ENCODE results near the gene SLIT3.

Gene SLIT3

GRCh38 chr5:168796000-168796399 lies 504.9 kb downstream of the SLIT3 start:
- TF ChIP-seq GATA1 (IDR thresholded peaks at IDR 0.05; ENCODE audit: low read depth, low read length) (no peak), POLR2A (IDR thresholded peaks at IDR 0.05; ENCODE audit: low read length) (no peak)
- DNase-seq = no peak

- peak in 1 of 2 experiments; percentile 57 for DNase-seq
- TF ChIP-seq GATA1 (IDR thresholded peaks at IDR 0.05; ENCODE audit: low read depth, low read length) = no peak
- no peak for TF ChIP-seq POLR2A (IDR thresholded peaks at IDR 0.05; ENCODE audit: low read length)
Observed at GRCh38 chr5:168793841-168794837, 506.8 kb downstream of the SLIT3 start.

GRCh38 chr5:168792678-168793077 lies 508.3 kb downstream of the SLIT3 start:
- TF ChIP-seq GATA1 (IDR thresholded peaks at IDR 0.05; ENCODE audit: low read depth, low read length) (no peak), POLR2A (IDR thresholded peaks at IDR 0.05; ENCODE audit: low read length) (no peak)
- DNase-seq = no peak

GRCh38 chr5:168790671-168791250 lies 510.2 kb downstream of the SLIT3 start:
- DNase-seq = no peak

GRCh38 chr5:168790002-168790635 lies 510.8 kb downstream of the SLIT3 start:
- no peak for TF ChIP-seq POLR2A (IDR thresholded peaks at IDR 0.05; ENCODE audit: low read length)
- TF ChIP-seq GATA1 (IDR thresholded peaks at IDR 0.05; ENCODE audit: low read depth, low read length) = no peak
- no peak for DNase-seq

More at GRCh38 chr5:168790671-168791250, 510.2 kb downstream of the SLIT3 start:
- TF ChIP-seq GATA1 (IDR thresholded peaks at IDR 0.05; ENCODE audit: low read depth, low read length) = no peak
- TF ChIP-seq POLR2A (IDR thresholded peaks at IDR 0.05; ENCODE audit: low read length) = no peak

GRCh38 chr5:168788786-168789185 lies 512.2 kb downstream of the SLIT3 start:
- no peak for DNase-seq
- TF ChIP-seq GATA1 (IDR thresholded peaks at IDR 0.05; ENCODE audit: low read depth, low read length) = no peak
- TF ChIP-seq POLR2A (IDR thresholded peaks at IDR 0.05; ENCODE audit: low read length) = no peak

- TF ChIP-seq GATA1 (IDR thresholded peaks at IDR 0.05; ENCODE audit: low read depth, low read length) = no peak
- no peak for TF ChIP-seq POLR2A (IDR thresholded peaks at IDR 0.05; ENCODE audit: low read length)
- DNase-seq = no peak
Observed at GRCh38 chr5:168788107-168788506, 512.8 kb downstream of the SLIT3 start.

DNA sequence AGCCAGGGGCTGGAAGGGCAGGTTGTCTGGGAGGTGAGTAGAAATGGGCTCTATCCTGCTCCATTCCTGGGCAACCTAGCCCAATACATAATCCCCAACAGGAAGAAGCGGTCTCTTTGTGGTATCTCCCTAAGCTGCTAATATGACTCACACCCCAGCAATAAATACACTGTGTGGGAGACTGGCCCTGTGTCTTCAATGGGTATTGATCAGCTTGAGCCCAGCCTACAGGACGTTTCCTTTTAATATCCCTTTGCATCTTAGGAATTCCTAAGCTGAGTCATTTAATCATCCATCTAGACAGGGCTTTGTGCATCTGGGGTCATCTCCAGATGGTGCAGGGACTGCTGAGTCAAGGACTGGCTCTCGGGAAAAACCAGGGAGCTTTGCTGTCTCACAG lies 514.8 kb downstream of the SLIT3 start:
- TF ChIP-seq POLR2A (IDR thresholded peaks at IDR 0.05; ENCODE audit: low read length) (no peak), GATA1 (IDR thresholded peaks at IDR 0.05; ENCODE audit: low read depth, low read length) (no peak)
- no peak for DNase-seq

- DNase-seq = no peak
- no peak for TF ChIP-seq GATA1 (IDR thresholded peaks at IDR 0.05; ENCODE audit: low read depth, low read length)
Observed at GRCh38 chr5:168784454-168784853, 516.5 kb downstream of the SLIT3 start.

DNA sequence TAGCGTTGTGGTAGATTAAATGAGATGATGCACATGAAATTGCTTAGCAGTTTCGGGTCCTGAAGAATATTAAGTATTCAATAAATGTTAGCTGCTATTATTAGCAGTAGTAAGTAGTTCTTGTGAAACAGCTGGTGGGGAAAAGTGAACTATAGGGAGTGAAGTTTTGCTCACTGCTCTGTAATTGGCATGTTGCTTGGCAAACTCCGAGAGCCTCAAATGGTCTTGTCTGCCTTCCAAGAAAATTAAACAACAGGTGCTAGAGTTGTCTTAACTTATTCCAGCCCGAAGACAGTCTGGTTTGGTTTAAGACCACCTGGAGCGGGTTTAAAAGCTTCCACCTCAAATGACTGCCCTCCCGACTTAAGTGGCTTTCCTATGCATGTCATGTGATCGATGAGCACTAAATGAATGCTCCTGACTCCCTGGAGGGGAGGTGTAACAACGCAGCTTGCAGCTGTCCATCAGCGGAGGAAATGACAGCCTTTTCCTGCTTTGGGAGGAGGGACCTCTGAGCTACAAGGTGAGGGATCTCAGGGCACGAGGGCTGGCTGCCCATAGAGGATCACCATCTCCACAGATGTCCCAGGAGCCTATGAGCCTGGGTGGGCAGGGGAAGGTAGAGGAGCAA lies 518.9 kb downstream of the SLIT3 start:
- no peak for TF ChIP-seq POLR2A (IDR thresholded peaks at IDR 0.05; ENCODE audit: low read length)
- TF ChIP-seq GATA1 (IDR thresholded peaks at IDR 0.05; ENCODE audit: low read depth, low read length) = no peak
- DNase-seq = no peak

DNA sequence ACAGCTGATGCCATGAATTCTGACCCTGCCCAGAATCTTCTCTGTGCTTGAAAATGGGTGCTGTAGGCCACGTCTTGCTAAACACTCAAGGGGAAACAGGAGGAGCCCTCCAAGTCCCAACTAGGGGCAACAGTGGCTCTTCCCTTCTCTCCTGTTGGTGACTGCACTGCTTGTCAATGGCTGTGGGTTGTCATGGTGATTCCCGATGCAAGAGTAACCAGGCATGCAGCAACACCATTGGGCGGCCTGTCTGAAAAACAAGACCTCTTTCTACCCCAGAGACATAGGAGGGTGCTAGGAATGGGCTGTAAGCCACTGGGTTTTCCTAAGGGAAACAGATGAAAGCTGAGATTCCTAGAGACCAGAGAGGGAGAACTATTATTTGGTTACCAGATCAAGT lies 520.1 kb downstream of the SLIT3 start:
- peak in 1 of 2 experiments; percentile 9 for DNase-seq
- TF ChIP-seq GATA1 (IDR thresholded peaks at IDR 0.05; ENCODE audit: low read depth, low read length) (no peak), POLR2A (IDR thresholded peaks at IDR 0.05; ENCODE audit: low read length) (no peak)

GRCh38 chr5:168779333-168779732 lies 521.6 kb downstream of the SLIT3 start:
- no peak for DNase-seq
- no peak for TF ChIP-seq POLR2A (IDR thresholded peaks at IDR 0.05; ENCODE audit: low read length)
- no peak for TF ChIP-seq GATA1 (IDR thresholded peaks at IDR 0.05; ENCODE audit: low read depth, low read length)

DNA sequence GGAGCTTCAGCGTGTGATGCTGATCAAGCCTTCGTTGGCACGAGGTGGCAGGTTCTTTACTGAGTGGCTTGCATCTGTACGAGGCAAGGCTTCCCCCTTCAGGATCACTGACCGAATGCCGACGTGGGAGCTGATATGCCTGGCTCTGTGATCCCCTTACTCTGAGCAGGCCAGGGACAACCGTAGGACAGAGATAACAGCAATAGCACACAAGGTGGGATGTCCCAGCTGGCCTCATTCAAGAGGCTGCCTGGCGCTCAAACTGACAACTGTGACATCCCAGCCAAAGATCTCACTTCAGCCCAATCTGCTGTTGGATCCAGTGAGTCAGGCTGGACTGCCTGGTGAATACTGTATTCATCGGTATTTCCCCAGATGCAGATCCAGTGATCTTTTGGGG lies 522.4 kb downstream of the SLIT3 start:
- no peak for DNase-seq

GRCh38 chr5:168777651-168778050 lies 523.3 kb downstream of the SLIT3 start:
- TF ChIP-seq POLR2A (IDR thresholded peaks at IDR 0.05; ENCODE audit: low read length) (no peak), GATA1 (IDR thresholded peaks at IDR 0.05; ENCODE audit: low read depth, low read length) (no peak)
- no peak for DNase-seq

More for the DNA sequence above, 522.4 kb downstream of the SLIT3 start:
- TF ChIP-seq POLR2A (IDR thresholded peaks at IDR 0.05; ENCODE audit: low read length) (no peak), GATA1 (IDR thresholded peaks at IDR 0.05; ENCODE audit: low read depth, low read length) (no peak)

All from erythroblast (primary cell).